ENCODE measurements around the gene PHLDB2.

- TF ChIP-seq CTCF (conservative IDR thresholded peaks at IDR 0.05; ENCODE audit: low read depth, low read length) (no peak), NFE2L2 (IDR thresholded peaks at IDR 0.05; ENCODE audit: low read depth, low read length) (no peak), POLR2A (IDR thresholded peaks at IDR 0.05; ENCODE audit: low read depth, low read length) (no peak), MAZ (IDR thresholded peaks at IDR 0.05; ENCODE audit: borderline replicate concordance, low read depth, low read length) (no peak), ELK1 (IDR thresholded peaks at IDR 0.05; ENCODE audit: borderline replicate concordance, low read depth, low read length) (no peak), BHLHE40 (IDR thresholded peaks at IDR 0.05; ENCODE audit: low read depth, low read length) (no peak), SMC3 (IDR thresholded peaks at IDR 0.05; ENCODE audit: low read depth, low read length) (no peak), MXI1 (IDR thresholded peaks at IDR 0.05; ENCODE audit: borderline replicate concordance, low read depth, low read length) (no peak), USF2 (IDR thresholded peaks at IDR 0.05; ENCODE audit: low read depth, low read length) (no peak), CEBPB (IDR thresholded peaks at IDR 0.05; ENCODE audit: low read depth, low read length) (no peak), MAFK (IDR thresholded peaks at IDR 0.05; ENCODE audit: low read depth, low read length) (no peak), RAD21 (IDR thresholded peaks at IDR 0.05; ENCODE audit: low read length) (no peak), FOS (IDR thresholded peaks at IDR 0.05; ENCODE audit: low read depth, low read length) (no peak), RCOR1 (IDR thresholded peaks at IDR 0.05; ENCODE audit: insufficient replicate concordance, low read length) (no peak)
Measured at GRCh38 chr3:111901637-111902036, 42.6 kb downstream of the PHLDB2 start.

Measured in IMR-90 (cell line).